H1 (cell line): Measurements from ENCODE around the gene HECTD4.

Experiments used
- CBX8 ChIP-seq: fragments of 300-800, 300-1000 bp; sonication (generic); IDR thresholded peaks from 2 replicates; pipeline ENCODE4 v1.7.1; 2016; ENCODE audit warnings: low read depth, low read length, borderline replicate concordance
- RAD21 ChIP-seq, 2 experiments: IDR thresholded peaks in 1 of 2; conservative IDR thresholded peaks in 1 of 2; 2 replicates each; pipeline ENCODE4 v1.6.1; 2011; ENCODE audit warnings: low read depth in 2 of 2, low read length in 2 of 2, improper control_type of control experiment in 1 of 2, inconsistent platforms in 1 of 2, mild to moderate bottlenecking in 1 of 2, moderate library complexity in 1 of 2
- SP1 ChIP-seq: IDR thresholded peaks from 2 replicates; pipeline ENCODE4 v1.6.1; 2011; ENCODE audit warnings: low read depth, low read length
- TAF1 ChIP-seq: IDR thresholded peaks from 2 replicates; pipeline ENCODE4 v1.6.1; 2011; ENCODE audit warnings: mild to moderate bottlenecking, low read depth, low read length

GRCh38 chr12:112256780-112257179 lies 125.5 kb downstream of the HECTD4 start:
- TF ChIP-seq CBX8 (no peak), TAF1 (no peak), RAD21 (IDR thresholded peaks at IDR 0.05 in 1 of 2, conservative IDR thresholded peaks at IDR 0.05 in 1 of 2; ENCODE audit: low read depth in 2 of 2, low read length in 2 of 2) (no peak), SP1 (no peak)
